HG02981 (cell line): ENCODE measurements around the gene CARM1.

Experiments
- ATAC-seq: cut with Tn5 transposase; IDR thresholded peaks from one replicate; pipeline ENCODE4 v1.9.1; 2021; ENCODE audit warnings: mild to moderate bottlenecking, moderate library complexity; ENCODE audit not compliant: unreplicated experiment

CARM1 gene

GRCh38 chr19:10968527-10969135 lies 97.3 kb downstream of the CARM1 start:
- ATAC-seq, result no peak

GRCh38 chr19:10971107-10971726 lies 99.9 kb downstream of the CARM1 start:
- ATAC-seq, result no peak
